Ovary (tissue), 9 donors: Measurements from ENCODE around the gene ACAD11. TPM values are rescaled to one million over a fixed set of nuclear protein-coding genes. Genes with fewer than 3 reads are reported as not detected.
"Not testable (repeated sequence)": the region's sequence is repeated elsewhere in the genome, so short reads cannot be mapped to it uniquely, and the experiment has no call there.

Source experiments
- DNase-seq, 5 donors: peaks; one replicate each; pipeline ENCODE4 v3.0.0-alpha.2; 2019 to 2020
- H3K27ac ChIP-seq, 2 donors: fragments of 200-600 bp; one replicate each; pipeline versions ENCODE4 v1.5.1 to v1.8.0; 2019 to 2022
- H3K27me3 ChIP-seq: fragments of 200-600 bp; one replicate; pipeline ENCODE4 v1.8.0; 2022
- H3K36me3 ChIP-seq: fragments of 200-600 bp; sonication (generic); one replicate; pipeline ENCODE4 v1.5.1; 2019
- H3K4me1 ChIP-seq: one replicate; pipeline ENCODE4 v1.8.1; 2013; ENCODE audit warnings: mild to moderate bottlenecking, moderate library complexity; ENCODE audit not compliant: insufficient read depth
- H3K4me3 ChIP-seq: fragments of 200-600 bp; sonication (generic); one replicate; pipeline ENCODE4 v1.5.1; 2017
- H3K9me3 ChIP-seq, 2 donors: fragments of 200-600 bp in 1 of 2; sonication (generic) in 1 of 2; one replicate each; pipeline versions ENCODE4 v1.5.1 to v1.8.1; 2013 to 2019; ENCODE audit warnings: mild to moderate bottlenecking in 1 of 2, moderate library complexity in 1 of 2
- EP300 ChIP-seq: sonication (generic); formaldehyde crosslinking; IDR thresholded peaks from one replicate; pipeline ENCODE4 v1.6.1; 2017; ENCODE audit warnings: antibody characterized with exemption
- POLR2A ChIP-seq: fragments of 450-650 bp; IDR thresholded peaks from one replicate; pipeline ENCODE4 v1.6.1; 2017; ENCODE audit warnings: antibody characterized with exemption, mild to moderate bottlenecking, moderate library complexity
- WGBS, 3 donors: extraction: QIAGEN DNeasy Blood & Tissue Kit in 1 of 3; methylation state at CpG; one replicate each; pipeline versions ENCODE4 v1.1.5 to v1.1.7; 2013 to 2017; 5-methylcytosine and 5-hydroxymethylcytosine counted together
- intact Hi-C, 4 donors: fragments of 100-400 bp; cut with DNase I; formaldehyde crosslinking; loops; one replicate each; pipeline versions ENCODE4 v1.11.0 to v1.15.1; 2022 to 2023
- polyA plus RNA-seq, 2 donors: library from polyadenylated mRNA; stranded (reverse); fragments of 200-250 nt in 1 of 2; fragments of 350-450 nt in 1 of 2; fragmentation: Illumina TruSeq in 1 of 2; extraction: RNeasy Lipid Tissue Mini Kit (QIAGEN cat#74804) in 1 of 2; gene quantifications; one replicate each; pipeline ENCODE4 v1.2.3, GENCODE V29; 2013 to 2014
- total RNA-seq, 7 donors: library from RNA; depleted of rRNA in 2 of 7; stranded (reverse); fragments of >200 nt in 2 of 7; fragmentation: NEBNext Ultra II Directional in 3 of 7; extraction: Animal tissue kit (Norgen Biotek cat#: 25700) in 3 of 7; gene quantifications; one replicate each; pipeline versions ENCODE4 v1.1.0 to v1.2.4, GENCODE V29; 2016 to 2023
- TF ChIP-seq, protein P1 (sequence below), 3 donors: fragments of 450-650 bp in 2 of 3; fragments of 200-600 bp in 1 of 3; IDR thresholded peaks; one replicate each; pipeline versions ENCODE4 v1.5.1 to v1.8.0; 2016 to 2022; ENCODE audit warnings: antibody characterized with exemption in 3 of 3, mild to moderate bottlenecking in 1 of 3
- donor health status: DM: no; HTN: no; CAD: no; lungs with moderate emphysema.
- donor health status: DM: no; HTN: no; CAD: no.
- donor health status: Bipolar disorder and iron deficiency.
- donor health status: DM: yes; HTN: yes; CAD: no.
- donor health status: DM: no; HTN: no; CAD: no.
- donor health status: DM: yes; HTN: yes; CAD: no.

The ACAD11 gene
- total and polyA plus RNA-seq, 9 donors: 18.7 to 48.8 (median 25.8) TPM

DNA sequence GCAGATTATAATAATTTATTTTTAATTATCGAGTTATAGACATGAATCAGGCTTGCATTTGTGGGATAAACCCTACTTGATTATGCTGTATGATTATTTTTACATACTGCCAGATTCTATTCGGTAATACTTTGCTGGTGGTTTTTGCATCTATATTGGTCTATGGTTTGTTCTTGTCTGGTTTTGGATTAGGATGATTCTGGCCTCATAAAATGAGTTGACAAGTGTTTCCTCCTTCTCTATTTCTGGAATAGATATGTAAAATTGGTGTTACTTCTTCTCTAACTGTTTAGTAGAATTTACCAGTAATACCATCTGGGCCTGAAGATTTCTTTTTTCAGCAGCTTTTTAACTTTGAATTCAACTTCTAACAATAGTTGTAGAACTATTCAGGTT, 95.5 kb downstream of the ACAD11 start:
- Histone ChIP-seq H3K27me3 (no peaks in the 10 kb centered on the region), H3K27ac (no peak overlapping the region), H3K4me1 (no peaks in the 10 kb centered on the region), H3K36me3 (no peaks in the 10 kb centered on the region), H3K4me3 (no peak overlapping the region), H3K9me3 (no peaks in the 10 kb centered on the region)
- WGBS, 3 donors: 81 to 98% (median 97%) methylated on average over 2 of the region's 2 CpGs
- TF ChIP-seq EP300 (no peak), POLR2A (no peak)
- TF ChIP-seq, protein P1, sequence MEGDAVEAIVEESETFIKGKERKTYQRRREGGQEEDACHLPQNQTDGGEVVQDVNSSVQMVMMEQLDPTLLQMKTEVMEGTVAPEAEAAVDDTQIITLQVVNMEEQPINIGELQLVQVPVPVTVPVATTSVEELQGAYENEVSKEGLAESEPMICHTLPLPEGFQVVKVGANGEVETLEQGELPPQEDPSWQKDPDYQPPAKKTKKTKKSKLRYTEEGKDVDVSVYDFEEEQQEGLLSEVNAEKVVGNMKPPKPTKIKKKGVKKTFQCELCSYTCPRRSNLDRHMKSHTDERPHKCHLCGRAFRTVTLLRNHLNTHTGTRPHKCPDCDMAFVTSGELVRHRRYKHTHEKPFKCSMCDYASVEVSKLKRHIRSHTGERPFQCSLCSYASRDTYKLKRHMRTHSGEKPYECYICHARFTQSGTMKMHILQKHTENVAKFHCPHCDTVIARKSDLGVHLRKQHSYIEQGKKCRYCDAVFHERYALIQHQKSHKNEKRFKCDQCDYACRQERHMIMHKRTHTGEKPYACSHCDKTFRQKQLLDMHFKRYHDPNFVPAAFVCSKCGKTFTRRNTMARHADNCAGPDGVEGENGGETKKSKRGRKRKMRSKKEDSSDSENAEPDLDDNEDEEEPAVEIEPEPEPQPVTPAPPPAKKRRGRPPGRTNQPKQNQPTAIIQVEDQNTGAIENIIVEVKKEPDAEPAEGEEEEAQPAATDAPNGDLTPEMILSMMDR (IDR thresholded peaks at IDR 0.05): no peak
- intact Hi-C loops: no loop called here
- DNase-seq: no peak

DNA sequence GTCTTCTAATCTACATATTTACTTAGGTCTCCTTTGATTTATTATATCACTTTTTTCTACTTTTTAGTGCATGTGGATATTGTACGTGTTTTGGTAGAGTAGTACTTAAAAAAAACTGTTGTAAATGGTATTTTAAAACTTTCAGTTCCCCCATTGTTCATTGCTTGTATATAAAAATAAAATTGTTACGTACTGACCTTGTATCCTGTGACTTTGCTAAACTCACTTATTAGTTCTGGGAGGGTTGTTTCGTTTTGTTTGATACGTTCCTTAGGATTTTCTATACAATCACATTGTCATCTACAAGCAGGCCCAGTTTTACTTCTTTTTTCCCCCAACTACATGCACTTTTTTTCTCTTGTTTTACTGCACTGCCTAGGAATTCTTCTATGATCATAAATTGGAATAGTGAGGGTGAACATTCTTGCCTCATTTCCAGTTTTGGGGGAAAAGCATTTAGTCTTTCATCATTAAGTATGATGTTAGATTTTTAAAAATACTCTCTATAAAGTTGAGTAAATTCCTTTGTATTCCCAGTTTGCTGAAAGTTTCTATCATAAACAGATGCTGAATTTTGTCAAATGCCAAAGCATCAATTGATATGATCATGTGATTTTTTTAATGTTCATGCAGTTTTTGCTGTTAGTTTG, 96.1 kb downstream of the ACAD11 start:
- intact Hi-C loops: no loop called here
- Histone ChIP-seq H3K4me3 (no peak overlapping the region), H3K36me3 (no peaks in the 10 kb centered on the region), H3K9me3 (no peaks in the 10 kb centered on the region), H3K27ac (no peak overlapping the region), H3K4me1 (no peaks in the 10 kb centered on the region), H3K27me3 (no peaks in the 10 kb centered on the region)
- TF ChIP-seq EP300: no peak
- no peak for TF ChIP-seq POLR2A
- TF ChIP-seq, protein P1 (IDR thresholded peaks at IDR 0.05): no peak
- DNase-seq: no peak
- WGBS, 3 donors: 82 to 94% (median 92%) methylated on average over 4 of the region's 4 CpGs

DNA sequence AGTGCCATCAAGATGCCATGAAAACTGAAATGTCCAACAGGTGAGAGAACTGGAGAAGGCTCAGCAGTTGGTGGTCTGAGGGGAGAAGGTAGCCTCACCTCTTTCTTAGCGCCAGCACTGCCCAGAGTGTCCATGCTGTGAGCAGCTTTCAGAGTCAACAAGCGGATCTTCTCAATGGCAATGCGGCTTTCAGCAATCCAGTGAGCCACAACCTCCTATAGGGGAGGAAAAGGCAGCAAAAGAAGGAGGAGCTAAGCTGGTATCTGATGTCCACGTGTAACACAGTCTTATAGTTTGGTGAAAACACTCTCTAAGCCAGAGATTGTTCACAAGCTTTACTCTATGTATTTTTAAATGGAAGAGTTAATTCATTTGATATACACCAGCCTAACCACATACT, 98.6 kb downstream of the ACAD11 start:
- H3K9me3 ChIP-seq: no peaks in the 10 kb centered on the region
- TF ChIP-seq EP300: no peak
- TF ChIP-seq, protein P1 (IDR thresholded peaks at IDR 0.05): no peak
- no peak for TF ChIP-seq POLR2A
- no peak overlapping the region for H3K27ac ChIP-seq
- intact Hi-C loops: no loop called here
- no peaks in the 10 kb centered on the region for H3K27me3 ChIP-seq
- 82 to 85% (median 84%) methylated on average over 4 of the region's 4 CpGs for WGBS, 3 donors
- H3K4me1 ChIP-seq: no peaks in the 10 kb centered on the region
- no peak for DNase-seq
- H3K36me3 ChIP-seq: no peaks in the 10 kb centered on the region
- no peak overlapping the region for H3K4me3 ChIP-seq

DNA sequence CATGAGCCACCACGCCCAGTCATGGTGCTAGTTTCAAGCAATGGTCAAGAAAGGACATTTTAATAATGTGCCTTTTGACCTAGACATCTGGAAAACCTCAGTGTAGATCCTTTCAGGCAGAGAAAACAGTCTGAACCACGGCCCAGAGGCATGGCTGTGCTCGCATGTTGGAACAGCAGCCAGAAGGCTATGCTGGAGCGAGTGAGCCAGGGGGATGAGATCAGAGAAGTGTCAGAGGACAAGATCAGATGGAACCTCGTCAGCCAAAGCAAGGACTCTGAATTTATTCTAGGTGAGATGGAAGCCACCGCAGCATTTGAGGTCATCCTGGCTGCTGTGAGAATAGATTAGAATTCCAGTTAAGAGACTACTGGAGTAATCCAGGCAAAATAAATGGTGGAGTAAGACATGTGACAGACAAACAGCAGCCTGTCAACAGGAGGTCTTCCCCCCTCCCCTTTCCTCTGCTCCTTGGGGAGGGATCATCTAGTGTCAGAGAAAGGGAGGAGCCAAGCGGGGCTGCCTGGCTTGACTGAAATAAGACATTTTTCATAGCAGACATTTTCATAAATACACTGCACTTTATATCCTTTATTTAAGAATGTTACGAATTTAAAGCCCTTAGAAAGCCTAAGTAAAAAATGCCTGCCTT, 103.0 kb downstream of the ACAD11 start:
- H3K4me3 ChIP-seq: no peak overlapping the region
- 59 to 83% (median 82%) methylated on average over 8 of the region's 8 CpGs for WGBS, 3 donors
- no peaks in the 10 kb centered on the region for H3K27me3 ChIP-seq
- H3K36me3 ChIP-seq: no peaks in the 10 kb centered on the region
- TF ChIP-seq, protein P1 (IDR thresholded peaks at IDR 0.05): no peak
- TF ChIP-seq POLR2A (no peak), EP300 (no peak)
- no peak for DNase-seq
- H3K9me3 ChIP-seq: no peaks in the 10 kb centered on the region
- no peak overlapping the region for H3K27ac ChIP-seq
- intact Hi-C loops: no loop called here
- peaks cover 6% of the 10 kb centered on the region for H3K4me1 ChIP-seq

DNA sequence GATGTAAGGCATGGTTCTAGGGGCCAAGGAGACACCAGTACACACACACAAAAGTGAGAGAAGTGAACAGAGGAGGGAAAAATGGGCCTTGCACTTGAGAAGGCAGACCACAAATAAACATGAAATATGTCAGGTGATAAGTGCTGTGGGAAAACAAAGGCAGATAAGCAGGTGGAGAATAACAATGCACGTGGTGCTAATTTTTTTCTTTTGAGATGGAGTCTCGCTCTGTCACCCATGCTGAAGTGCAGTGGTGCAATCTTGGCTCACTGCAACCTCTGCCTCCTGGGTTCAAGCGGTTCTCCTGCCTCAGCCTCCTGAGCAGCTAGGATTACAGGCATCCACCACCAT, 103.6 kb downstream of the ACAD11 start:
- H3K9me3 ChIP-seq, H3K27me3 ChIP-seq, DNase-seq, H3K36me3 ChIP-seq, H3K4me3 ChIP-seq, H3K4me1 ChIP-seq, H3K27ac ChIP-seq, intact Hi-C loops: not testable (repeated sequence)
- WGBS, 3 donors: 80 to 89% (median 83%) methylated on average over 3 of the region's 3 CpGs
